Activated CD8-positive, alpha-beta memory T cell treated with anti-CD3 and anti-CD28 coated beads for 48 hours (primary cell): ENCODE results near the gene EHMT1.
"Not testable (repeated sequence)": the region's sequence is repeated elsewhere in the genome, so short reads cannot be mapped to it uniquely, and the experiment has no call there.

Experiments used
- DNase-seq, 3 experiments: peaks; one replicate each; pipeline ENCODE4 v3.0.0-alpha.2; 2020; ENCODE audit warnings: low read depth in 2 of 3, low spot score in 2 of 3

Gene EHMT1

GRCh38 chr9:137838576-137838975, 219.8 kb downstream of the EHMT1 start:
- DNase-seq: no peak

DNA sequence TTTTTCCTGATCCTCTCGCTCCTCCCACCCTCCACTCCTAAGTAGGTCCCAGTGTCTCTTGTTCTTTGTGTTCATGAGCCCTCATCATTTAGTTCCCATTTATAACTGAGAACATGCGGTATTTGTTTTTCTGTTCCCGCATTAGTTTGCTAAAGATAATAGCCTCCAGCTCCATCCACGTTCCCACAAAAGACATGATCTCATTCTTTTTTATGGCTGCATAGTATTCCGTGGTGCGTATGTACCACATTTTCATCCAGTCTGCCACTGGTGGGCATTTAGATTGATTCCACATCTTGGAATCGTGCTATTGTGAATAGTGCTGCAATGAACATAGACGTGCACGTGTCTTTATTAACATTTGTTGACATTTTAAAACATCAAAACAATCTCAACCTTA, 224.6 kb downstream of the EHMT1 start:
- no peak for DNase-seq

DNA sequence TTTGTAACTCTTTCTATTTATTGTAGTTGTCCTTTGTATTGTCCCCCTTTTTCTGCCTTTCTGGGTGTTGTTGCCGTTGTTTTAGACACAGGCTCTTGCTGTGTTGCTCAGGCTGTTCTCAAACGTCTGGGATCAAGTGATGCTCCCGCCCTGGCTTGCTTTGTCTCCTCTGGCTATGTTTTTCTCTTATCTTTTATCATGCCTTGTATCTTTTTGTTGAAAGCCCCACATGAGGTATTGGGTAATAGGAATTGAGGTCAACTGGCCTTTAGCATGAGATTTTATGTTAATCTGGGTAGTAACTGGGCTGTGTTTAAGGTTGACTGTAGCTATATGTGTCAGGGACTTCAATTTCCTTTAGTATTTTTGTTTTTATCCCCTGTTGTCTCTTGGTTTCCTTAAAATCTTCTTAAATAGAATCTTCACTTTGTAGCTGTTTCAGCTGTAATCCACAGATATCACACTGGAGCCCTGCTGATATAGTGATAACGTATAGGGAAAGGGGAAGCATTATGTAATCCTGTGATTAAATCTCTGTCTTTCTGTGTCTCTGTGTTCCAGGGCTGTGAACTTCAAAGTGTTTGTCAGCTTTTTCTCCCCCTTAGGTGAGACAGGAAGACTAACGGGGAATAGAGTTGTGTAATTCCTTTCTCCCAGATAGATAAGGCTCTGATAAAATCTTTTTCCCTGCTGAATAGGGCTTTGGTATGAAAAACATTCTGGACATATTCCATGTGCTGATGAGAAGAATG, 232.9 kb downstream of the EHMT1 start:
- DNase-seq: no peak

- DNase-seq: no peak
Observed at GRCh38 chr9:137853392-137853995, 234.7 kb downstream of the EHMT1 start.

- DNase-seq: no peak
Observed at GRCh38 chr9:137860361-137860760, 241.6 kb downstream of the EHMT1 start.

DNA sequence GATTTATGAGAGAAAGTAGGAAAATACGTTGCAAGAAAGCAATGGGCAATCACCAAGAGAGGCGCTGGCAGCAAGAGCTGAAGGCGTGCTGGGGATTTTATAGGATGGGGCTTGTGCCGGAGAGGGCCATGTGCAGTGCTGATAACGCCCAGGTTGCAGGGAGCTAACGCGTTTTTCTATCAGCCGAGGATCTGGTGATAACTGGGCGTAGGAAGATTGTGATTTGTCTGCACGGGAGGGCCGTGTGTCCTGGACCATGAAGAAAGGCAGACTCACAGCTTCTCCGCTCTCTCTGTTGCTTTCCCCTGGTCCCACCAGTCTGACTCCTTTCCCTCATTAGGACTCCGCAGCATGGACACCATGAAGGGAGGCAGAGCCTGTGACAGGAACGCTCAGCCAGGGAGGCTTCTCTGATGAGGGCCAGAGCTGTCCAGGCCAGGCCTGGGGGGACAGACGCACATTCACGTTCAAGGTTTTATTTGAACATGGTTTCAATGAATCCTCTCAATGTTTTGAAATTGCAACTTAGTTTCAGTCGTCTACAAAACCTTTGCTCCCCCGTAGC, 246.9 kb downstream of the EHMT1 start:
- DNase-seq: no peak

DNA sequence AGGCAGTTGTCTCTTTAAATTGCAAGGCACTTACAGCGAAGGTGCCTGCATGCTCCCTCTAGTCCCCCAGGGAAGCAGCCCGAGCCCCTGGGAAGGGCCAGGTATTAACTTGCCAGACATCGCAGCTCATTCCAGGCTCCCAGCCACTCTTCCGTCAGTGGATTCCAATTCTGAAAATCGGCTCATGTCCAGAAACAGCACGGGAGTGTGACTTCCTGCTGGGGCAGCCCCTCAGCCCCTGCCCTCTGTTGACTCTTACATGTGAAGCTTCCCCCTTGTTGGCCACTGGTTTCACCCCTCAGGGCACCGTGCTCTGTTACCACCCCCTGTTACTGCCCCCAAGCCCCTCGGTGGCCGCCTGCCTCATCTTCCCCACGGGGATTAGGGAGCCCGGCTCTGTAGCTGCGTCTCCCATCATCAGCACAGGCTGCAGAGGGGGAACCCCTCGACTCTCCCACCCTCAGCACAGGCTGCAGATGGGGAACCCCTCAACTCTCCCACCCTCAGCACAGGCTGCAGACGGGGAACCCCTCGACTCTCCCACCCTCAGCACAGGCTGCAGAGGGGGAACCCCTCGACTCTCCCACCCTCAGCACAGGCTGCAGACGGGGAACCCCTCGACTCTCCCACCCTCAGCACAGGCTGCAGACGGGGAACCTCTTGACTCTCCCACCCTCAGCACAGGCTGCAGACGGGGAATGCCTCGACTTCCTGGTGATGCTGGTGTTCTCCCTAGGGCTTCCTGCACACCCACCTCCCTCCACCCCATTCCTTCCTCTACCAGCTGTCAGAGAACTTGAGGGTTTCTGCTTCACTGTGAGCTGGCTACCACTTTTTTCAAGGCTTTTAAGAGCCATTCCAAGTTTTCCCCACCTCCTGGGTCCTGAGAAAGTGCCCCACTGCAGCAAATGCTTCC, 247.7 kb downstream of the EHMT1 start:
- no peak for DNase-seq

DNA sequence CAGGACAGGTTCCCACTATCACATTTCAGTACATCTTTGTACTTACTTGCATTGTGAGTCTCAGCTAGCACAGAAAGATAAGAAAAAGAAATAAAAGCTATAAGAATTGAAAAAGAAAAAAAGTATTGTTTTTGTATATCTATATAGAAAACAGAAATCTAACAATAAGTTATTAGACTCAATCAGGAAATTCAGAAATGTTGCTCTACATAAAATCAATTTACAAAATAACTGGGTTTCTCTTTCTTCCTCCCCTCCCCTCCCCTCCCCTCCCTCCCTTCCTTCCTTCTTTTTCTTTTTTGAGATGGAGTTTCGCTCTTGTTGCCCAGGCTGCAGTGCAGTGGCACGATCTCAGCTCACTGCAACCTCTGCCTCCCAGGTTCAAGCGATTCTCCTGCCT, 251.6 kb downstream of the EHMT1 start:
- no peak for DNase-seq

DNA sequence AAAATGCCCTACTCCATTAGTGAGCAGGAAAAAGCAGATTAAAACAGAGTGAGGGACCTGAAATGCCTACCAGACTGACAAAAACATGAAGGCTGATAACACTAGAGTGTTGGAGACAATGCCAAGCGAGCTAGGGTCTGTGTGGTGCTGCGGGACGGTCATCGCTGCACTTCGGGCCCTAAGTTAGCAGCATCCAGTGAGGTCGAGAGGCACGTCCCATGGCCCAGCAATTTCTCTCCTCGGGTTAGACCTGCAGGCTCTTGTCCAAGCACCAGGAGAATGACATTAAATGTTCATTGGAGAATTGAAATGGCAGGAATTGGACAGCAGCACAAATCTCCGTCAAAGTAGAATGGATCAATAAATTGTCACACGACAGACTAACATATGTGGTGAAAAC, 253.5 kb downstream of the EHMT1 start:
- no peak for DNase-seq

- DNase-seq: no peak
Observed at GRCh38 chr9:137873408-137873807, 254.6 kb downstream of the EHMT1 start.

- DNase-seq: no peak
Observed at GRCh38 chr9:137873858-137874362, 255.1 kb downstream of the EHMT1 start.

- DNase-seq: no peak
Observed at GRCh38 chr9:137875354-137875753, 256.5 kb downstream of the EHMT1 start.

- DNase-seq: no peak
Observed at GRCh38 chr9:137875846-137876245, 257.0 kb downstream of the EHMT1 start.

GRCh38 chr9:137876269-137876668, 257.5 kb downstream of the EHMT1 start:
- DNase-seq: no peak

- DNase-seq: no peak
Observed at GRCh38 chr9:137876781-137877386, 258.1 kb downstream of the EHMT1 start.

- DNase-seq: not testable (repeated sequence)
Observed at GRCh38 chr9:137877506-137878122, 258.8 kb downstream of the EHMT1 start, which contains the start of gene CACNA1B. Gene CACNA1B (plus strand): TSS chr9:137877782. CDS start chr9:137877934, 152 bp downstream.

DNA sequence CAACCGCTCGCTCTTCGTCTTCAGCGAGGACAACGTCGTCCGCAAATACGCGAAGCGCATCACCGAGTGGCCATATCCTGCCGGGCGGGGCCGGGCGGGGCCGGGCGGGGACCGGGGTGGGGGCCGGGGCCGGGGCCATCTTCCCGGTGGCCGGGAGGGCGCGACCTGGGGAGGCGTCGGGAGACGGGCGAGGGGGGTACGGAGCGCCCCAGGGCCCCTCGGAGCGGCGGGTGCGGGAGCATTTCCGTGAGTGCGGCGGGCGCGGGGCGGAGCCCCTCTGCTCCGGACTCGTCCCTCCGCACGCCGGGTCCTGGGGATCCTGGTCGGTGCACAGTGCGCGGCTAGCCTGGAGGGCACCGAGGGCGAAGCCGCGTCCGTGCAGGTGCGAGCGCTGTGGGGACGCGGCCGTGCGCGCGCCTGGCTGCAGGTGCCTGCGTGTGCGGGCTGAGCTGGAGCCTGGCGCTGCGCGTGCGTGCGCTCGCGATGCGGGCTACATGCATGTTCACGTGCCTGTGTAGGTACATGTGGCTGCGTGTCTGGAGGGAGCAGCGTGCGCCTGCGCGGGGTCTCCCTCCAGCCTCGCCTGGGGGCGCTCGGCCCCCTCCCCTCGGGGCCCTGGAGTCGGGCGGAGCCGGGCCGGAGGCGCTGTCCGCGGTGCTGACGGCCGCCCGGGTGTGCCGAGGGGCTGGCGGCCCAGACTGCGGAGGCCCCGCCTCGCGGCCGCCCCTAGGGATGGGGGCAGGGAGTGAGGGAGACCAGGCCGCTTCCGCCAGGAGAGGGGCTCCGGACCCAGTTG, 259.5 kb downstream of the EHMT1 start:
- no peak for DNase-seq

DNA sequence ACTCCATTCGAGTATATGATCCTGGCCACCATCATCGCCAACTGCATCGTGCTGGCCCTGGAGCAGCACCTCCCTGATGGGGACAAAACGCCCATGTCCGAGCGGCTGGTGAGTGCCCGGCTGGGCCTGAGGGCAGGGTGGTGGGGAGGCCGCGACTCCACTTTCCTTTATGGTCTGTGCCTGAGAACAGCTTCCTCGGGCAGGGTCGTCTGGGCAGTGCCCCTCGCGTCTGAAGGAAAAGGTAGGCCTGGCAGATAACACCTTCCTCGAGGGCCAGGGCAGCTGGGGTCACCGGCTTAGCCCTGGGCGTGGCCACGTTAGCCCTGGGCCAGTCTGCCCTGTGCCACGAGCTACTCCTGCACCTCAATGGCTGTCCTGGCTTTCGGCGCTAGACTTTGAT, 260.2 kb downstream of the EHMT1 start:
- DNase-seq: no peak

DNA sequence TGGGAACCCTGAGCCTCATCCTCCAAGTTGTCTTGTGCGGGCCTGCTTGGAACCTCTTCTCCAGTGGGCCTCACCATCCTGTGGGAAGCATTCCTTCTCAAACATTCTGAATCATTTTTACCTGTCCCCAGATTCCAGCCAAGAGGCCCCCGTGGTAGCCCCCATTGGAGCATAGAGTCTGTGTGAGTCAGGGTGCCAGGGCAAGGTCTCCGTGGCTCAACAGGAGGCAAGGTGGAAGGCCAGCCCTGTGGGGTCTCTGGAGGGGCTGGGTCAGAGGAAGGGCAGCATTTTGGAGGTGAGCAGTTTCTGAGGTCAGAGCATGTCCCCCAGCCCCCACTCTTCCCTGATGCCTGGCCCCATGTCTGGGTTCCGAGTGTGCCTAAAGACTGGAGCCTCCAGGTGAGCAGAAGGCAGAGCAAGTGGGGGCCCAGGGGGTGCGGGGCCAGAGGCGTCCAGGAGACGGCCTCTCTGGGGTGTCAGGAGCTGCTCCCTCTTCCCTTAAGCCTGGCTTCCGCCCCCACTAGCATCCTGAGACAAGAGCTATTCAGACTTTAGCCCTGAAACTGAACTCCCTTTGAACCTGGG, 260.9 kb downstream of the EHMT1 start:
- DNase-seq: no peak
